GM23248 (cell line): ENCODE measurements around the gene AQP9.

Source experiments
- EZH2 ChIP-seq: fragments of 200-600 bp; sonication (generic); IDR thresholded peaks from 2 replicates; pipeline ENCODE4 v1.6.1; 2018; ENCODE audit warnings: antibody characterized with exemption, mild to moderate bottlenecking; ENCODE audit not compliant: insufficient read depth, poor library complexity, severe bottlenecking
- EZH2phosphoT487 ChIP-seq: fragments of 200-600 bp; sonication (generic); IDR thresholded peaks from 2 replicates; pipeline ENCODE4 v1.6.1; 2018; ENCODE audit warnings: antibody characterized with exemption, moderate library complexity, mild to moderate bottlenecking, low read depth; ENCODE audit not compliant: insufficient read depth

- TF ChIP-seq EZH2phosphoT487 (no peak), EZH2 (no peak)
Observed at GRCh38 chr15:58136731-58137130, 1.4 kb upstream of the AQP9 start.
